Left cardiac atrium (tissue), 4 donors: Measurements from ENCODE around the gene SPACDR. TPM values are rescaled to one million over a fixed set of nuclear protein-coding genes. Genes with fewer than 3 reads are reported as not detected.
A peak's percentile ranks its signal among the peaks of the same experiment; 100 is the strongest.
"Not testable (repeated sequence)": the region's sequence is repeated elsewhere in the genome, so short reads cannot be mapped to it uniquely, and the experiment has no call there.

Experiments
- ATAC-seq, 2 donors: fragments of 200-7000 bp; cut with Tn5 transposase; one replicate each; pipeline ENCODE4 v1.9.1; 2020; ENCODE audit warnings: mild to moderate bottlenecking in 2 of 2, moderate library complexity in 2 of 2
- DNase-seq: peaks from one replicate; pipeline ENCODE4 v3.0.0-alpha.2; 2020
- intact Hi-C, 2 donors: fragments of 100-400 bp; cut with DNase I; formaldehyde crosslinking; loops; one replicate each; pipeline versions ENCODE4 v1.14.1 to v1.15.1; 2022 to 2023
- total RNA-seq, 2 donors: library from RNA; stranded (reverse); fragmentation: NEBNext Ultra II Directional; extraction: Animal tissue kit (Norgen Biotek cat#: 25700); gene quantifications; one replicate each; pipeline ENCODE4 v1.2.1, GENCODE V29; 2021
- donor health status: DM: no; HTN: yes; CAD: no.
- donor health status: DM: no; HTN: yes; CAD: no; lungs with severe emphysema.
- donor health status: DM: yes; HTN: yes; CAD: no.
- donor health status: Dilated cardiomyopathy.

Gene SPACDR
- total RNA-seq, 2 donors from 2014 or later: 0.38 to 0.73 TPM

- ATAC-seq (no peak), DNase-seq (peak; percentile 18)
- intact Hi-C loops: no loop called here
Measured at GRCh38 chr7:100441641-100442535, 22.2 kb downstream of the SPACDR start.

- intact Hi-C loops, DNase-seq, ATAC-seq: not testable (repeated sequence)
Measured at GRCh38 chr7:100439244-100439643, 24.8 kb downstream of the SPACDR start.

- peak; percentile 10 for DNase-seq
Measured at GRCh38 chr7:100438731-100439130, 25.3 kb downstream of the SPACDR start.

GRCh38 chr7:100438172-100438571, 25.9 kb downstream of the SPACDR start:
- intact Hi-C loops: no loop called here
- DNase-seq: no peak
- ATAC-seq: no peak

More at GRCh38 chr7:100438731-100439130, 25.3 kb downstream of the SPACDR start:
- intact Hi-C loops, ATAC-seq: not testable (repeated sequence)

GRCh38 chr7:100437150-100438100, 26.6 kb downstream of the SPACDR start:
- DNase-seq (peak; percentile 26), ATAC-seq (peak in 1 of 2 donors; percentile 1)
- intact Hi-C loops: no loop called here

GRCh38 chr7:100435401-100436304, 28.4 kb downstream of the SPACDR start:
- peak; percentile 34 to 51 for ATAC-seq
- intact Hi-C loops: no loop called here
- peak; percentile 49 for DNase-seq

- ATAC-seq (no peak), DNase-seq (peak; percentile 11)
- intact Hi-C loops: no loop called here
Measured at GRCh38 chr7:100434297-100435144, 29.5 kb downstream of the SPACDR start.

- intact Hi-C loops: no loop called here
- DNase-seq (peak; percentile 18), ATAC-seq (no peak)
Measured at GRCh38 chr7:100433592-100434296, 30.3 kb downstream of the SPACDR start.

- intact Hi-C loops: no loop called here
- no peak for ATAC-seq
- DNase-seq: no peak
Measured at GRCh38 chr7:100433276-100433591, 30.8 kb downstream of the SPACDR start.

- intact Hi-C loops: no loop called here
- ATAC-seq: no peak
- no peak for DNase-seq
Measured at GRCh38 chr7:100432621-100433275, 31.3 kb downstream of the SPACDR start.

- DNase-seq (no peak), ATAC-seq (no peak)
- intact Hi-C loops: no loop called here
Measured at GRCh38 chr7:100432053-100432452, 32.0 kb downstream of the SPACDR start.

- no peak for ATAC-seq
- DNase-seq: peak; percentile 32
- intact Hi-C loops: no loop called here
Measured at GRCh38 chr7:100431286-100431735, 32.7 kb downstream of the SPACDR start.

GRCh38 chr7:100430493-100431285, 33.4 kb downstream of the SPACDR start:
- ATAC-seq (no peak), DNase-seq (peak; percentile 34)
- intact Hi-C loops: no loop called here

GRCh38 chr7:100429637-100430492, 34.2 kb downstream of the SPACDR start, which contains the start of gene MEPCE:
Gene MEPCE, plus strand, starts transcription at chr7:100429831. Its CDS starts 188 bp downstream, at chr7:100430019.
- intact Hi-C loops: no loop called here
- DNase-seq (peak; percentile 98), ATAC-seq (peak; percentile 77 to 80)
